Activated CD4-positive, alpha-beta T cell treated with anti-CD3 and anti-CD28 coated beads, Interleukin-2, amount 10 ng/mL, durations not matched to agents 24 days and 14 days (primary cell): ENCODE results near the gene RAPGEF4. TPM values are rescaled to one million over a fixed set of nuclear protein-coding genes. Genes with fewer than 3 reads are reported as not detected.

Experiments
- DNase-seq: peaks from one replicate; pipeline ENCODE4 v3.0.0; 2022
- H3K27ac Mint-ChIP-seq: one replicate; pipeline ENCODE4 v1.8.0; 2022; ENCODE audit warnings: mild to moderate bottlenecking, mixed read lengths
- H3K27me3 Mint-ChIP-seq: one replicate; pipeline ENCODE4 v1.8.0; 2022; ENCODE audit warnings: mixed read lengths
- H3K36me3 Mint-ChIP-seq: one replicate; pipeline ENCODE4 v1.8.0; 2022; ENCODE audit warnings: low read depth, mild to moderate bottlenecking, mixed read lengths
- H3K4me1 Mint-ChIP-seq: one replicate; pipeline ENCODE4 v1.8.0; 2021; ENCODE audit warnings: mixed read lengths
- H3K4me3 Mint-ChIP-seq: one replicate; pipeline ENCODE4 v1.8.0; 2022; ENCODE audit warnings: mild to moderate bottlenecking, moderate library complexity, mixed read lengths
- H3K9me3 Mint-ChIP-seq: one replicate; pipeline ENCODE4 v1.8.0; 2021; ENCODE audit warnings: mixed read lengths
- intact Hi-C: fragments of 100-400 bp; cut with micrococcal nuclease; formaldehyde crosslinking; loops from one replicate; pipeline ENCODE4 v1.15.1; 2023
- total RNA-seq: library from RNA; stranded (reverse); gene quantifications from 2 replicates; pipeline ENCODE4 v1.2.3, GENCODE V29; 2022

The RAPGEF4 gene
- total RNA-seq, 1 donor from 2014 or later = 0.37 TPM

GRCh38 chr2:172711110-172711509, 24.5 kb upstream of the RAPGEF4 start:
- Mint-ChIP-seq H3K4me1 (no peaks in the 10 kb centered on the region), H3K4me3 (no peak overlapping the region), H3K27ac (no peak overlapping the region), H3K36me3 (no peaks in the 10 kb centered on the region), H3K27me3 (peaks cover 18% of the 10 kb centered on the region), H3K9me3 (no peaks in the 10 kb centered on the region)
- intact Hi-C loops = loop anchor here (2.0 kb wide), 1 partner anchor 118 kb away; no protein-coding TSS in a partner anchor
- DNase-seq = no peak

- Mint-ChIP-seq H3K4me1 (no peaks in the 10 kb centered on the region), H3K27me3 (peaks cover 18% of the 10 kb centered on the region), H3K4me3 (no peak overlapping the region), H3K9me3 (no peaks in the 10 kb centered on the region), H3K36me3 (no peaks in the 10 kb centered on the region), H3K27ac (no peak overlapping the region)
- intact Hi-C loops = no loop called here
- no peak for DNase-seq
These were observed 23.4 kb upstream of the RAPGEF4 start for GRCh38 chr2:172712251-172712650.

GRCh38 chr2:172713365-172713875, 22.2 kb upstream of the RAPGEF4 start:
- Mint-ChIP-seq H3K27me3 (peaks cover 11% of the 10 kb centered on the region), H3K36me3 (no peaks in the 10 kb centered on the region), H3K4me3 (no peak overlapping the region), H3K27ac (no peak overlapping the region), H3K9me3 (no peaks in the 10 kb centered on the region), H3K4me1 (no peaks in the 10 kb centered on the region)
- DNase-seq = no peak
- intact Hi-C loops = no loop called here

- Mint-ChIP-seq H3K4me1 (no peaks in the 10 kb centered on the region), H3K27ac (no peak overlapping the region), H3K27me3 (peaks cover 13% of the 10 kb centered on the region), H3K4me3 (no peak overlapping the region), H3K9me3 (peaks cover 4% of the 10 kb centered on the region), H3K36me3 (peaks cover 2% of the 10 kb centered on the region)
- intact Hi-C loops = no loop called here
- no peak for DNase-seq
These were observed 13.2 kb upstream of the RAPGEF4 start for GRCh38 chr2:172722481-172722880.

GRCh38 chr2:172723286-172723685, 12.4 kb upstream of the RAPGEF4 start:
- no peak for DNase-seq
- H3K27ac Mint-ChIP-seq = no peak overlapping the region
- intact Hi-C loops = no loop called here
- H3K9me3 Mint-ChIP-seq = peaks cover 4% of the 10 kb centered on the region
- H3K27me3 Mint-ChIP-seq = peaks cover 13% of the 10 kb centered on the region
- peaks cover 2% of the 10 kb centered on the region for H3K36me3 Mint-ChIP-seq
- no peaks in the 10 kb centered on the region for H3K4me1 Mint-ChIP-seq
- H3K4me3 Mint-ChIP-seq = no peak overlapping the region

GRCh38 chr2:172724724-172725123, 10.9 kb upstream of the RAPGEF4 start:
- no peak overlapping the region for H3K27ac Mint-ChIP-seq
- DNase-seq = no peak
- peaks cover 11% of the 10 kb centered on the region for H3K27me3 Mint-ChIP-seq
- H3K4me1 Mint-ChIP-seq = no peaks in the 10 kb centered on the region
- H3K9me3 Mint-ChIP-seq = peaks cover 4% of the 10 kb centered on the region
- peaks cover 2% of the 10 kb centered on the region for H3K36me3 Mint-ChIP-seq
- intact Hi-C loops = no loop called here
- no peak overlapping the region for H3K4me3 Mint-ChIP-seq

GRCh38 chr2:172725284-172725683, 10.4 kb upstream of the RAPGEF4 start:
- H3K27me3 Mint-ChIP-seq = peaks cover 15% of the 10 kb centered on the region
- H3K27ac Mint-ChIP-seq = no peak overlapping the region
- peaks cover 2% of the 10 kb centered on the region for H3K36me3 Mint-ChIP-seq
- no peaks in the 10 kb centered on the region for H3K4me1 Mint-ChIP-seq
- no peak overlapping the region for H3K4me3 Mint-ChIP-seq
- DNase-seq = no peak
- peaks cover 4% of the 10 kb centered on the region for H3K9me3 Mint-ChIP-seq
- intact Hi-C loops = no loop called here

GRCh38 chr2:172725746-172726145, 9.9 kb upstream of the RAPGEF4 start:
- DNase-seq = no peak
- intact Hi-C loops = no loop called here
- H3K27me3 Mint-ChIP-seq = peaks cover 15% of the 10 kb centered on the region
- H3K9me3 Mint-ChIP-seq = peaks cover 2% of the 10 kb centered on the region
- no peak overlapping the region for H3K4me3 Mint-ChIP-seq
- no peak overlapping the region for H3K27ac Mint-ChIP-seq
- peaks cover under 1% of the 10 kb centered on the region for H3K36me3 Mint-ChIP-seq
- H3K4me1 Mint-ChIP-seq = no peaks in the 10 kb centered on the region

- H3K4me1 Mint-ChIP-seq = no peaks in the 10 kb centered on the region
- no peak for DNase-seq
- H3K9me3 Mint-ChIP-seq = no peaks in the 10 kb centered on the region
- H3K27me3 Mint-ChIP-seq = peaks cover 20% of the 10 kb centered on the region
- no peaks in the 10 kb centered on the region for H3K36me3 Mint-ChIP-seq
- no peak overlapping the region for H3K27ac Mint-ChIP-seq
- no peak overlapping the region for H3K4me3 Mint-ChIP-seq
- intact Hi-C loops = no loop called here
These were observed 9.4 kb upstream of the RAPGEF4 start for GRCh38 chr2:172726172-172726735.

GRCh38 chr2:172730411-172730810, 5.2 kb upstream of the RAPGEF4 start:
- Mint-ChIP-seq H3K4me1 (no peaks in the 10 kb centered on the region), H3K27me3 (peaks cover 42% of the 10 kb centered on the region), H3K4me3 (no peak overlapping the region), H3K9me3 (no peaks in the 10 kb centered on the region), H3K36me3 (no peaks in the 10 kb centered on the region), H3K27ac (no peak overlapping the region)
- no peak for DNase-seq
- intact Hi-C loops = no loop called here

GRCh38 chr2:172734711-172735581, 699 bp upstream of the RAPGEF4 start:
- no peaks in the 10 kb centered on the region for H3K36me3 Mint-ChIP-seq
- H3K27ac Mint-ChIP-seq = no peak overlapping the region
- H3K27me3 Mint-ChIP-seq = peaks cover 67% of the 10 kb centered on the region
- intact Hi-C loops = no loop called here
- peaks cover 3% of the 10 kb centered on the region for H3K4me1 Mint-ChIP-seq
- peak overlapping the region; percentile 36 for H3K4me3 Mint-ChIP-seq
- no peaks in the 10 kb centered on the region for H3K9me3 Mint-ChIP-seq
- no peak for DNase-seq

GRCh38 chr2:172736424-172737174, 954 bp downstream of the RAPGEF4 start:
- H3K4me1 Mint-ChIP-seq = peaks cover 3% of the 10 kb centered on the region
- H3K27me3 Mint-ChIP-seq = peaks cover 63% of the 10 kb centered on the region

GRCh38 chr2:172739661-172740266, 4.1 kb downstream of the RAPGEF4 start:
- H3K27me3 Mint-ChIP-seq = peaks cover 44% of the 10 kb centered on the region
- peaks cover 3% of the 10 kb centered on the region for H3K4me1 Mint-ChIP-seq
- H3K4me3 Mint-ChIP-seq = no peak overlapping the region
- H3K27ac Mint-ChIP-seq = no peak overlapping the region
- DNase-seq = no peak
- intact Hi-C loops = no loop called here
- H3K36me3 Mint-ChIP-seq = no peaks in the 10 kb centered on the region
- H3K9me3 Mint-ChIP-seq = no peaks in the 10 kb centered on the region

More at GRCh38 chr2:172736424-172737174, 954 bp downstream of the RAPGEF4 start:
- Mint-ChIP-seq H3K27ac (no peak overlapping the region), H3K36me3 (no peaks in the 10 kb centered on the region), H3K4me3 (peak overlapping the region; percentile 63), H3K9me3 (no peaks in the 10 kb centered on the region)
- intact Hi-C loops = no loop called here
- no peak for DNase-seq
